Forelimb muscle (tissue), 1 donor: ENCODE data around the gene HARS1. TPM values are rescaled to one million over a fixed set of nuclear protein-coding genes. Genes with fewer than 3 reads are reported as not detected.
A peak's percentile ranks its signal among the peaks of the same experiment; 100 is the strongest.
"Not testable (repeated sequence)": the region's sequence is repeated elsewhere in the genome, so short reads cannot be mapped to it uniquely, and the experiment has no call there.

Source experiments
- DNase-seq: peaks from one replicate; pipeline ENCODE4 v3.0.0-alpha.2; 2013; ENCODE audit warnings: low read depth
- polyA plus RNA-seq: library from polyadenylated mRNA; unstranded; fragments of 120-200 nt; gene quantifications from one replicate; pipeline ENCODE4 v1.2.1, GENCODE V29; 2013; ENCODE audit not compliant: insufficient read length

Gene HARS1, protein sequence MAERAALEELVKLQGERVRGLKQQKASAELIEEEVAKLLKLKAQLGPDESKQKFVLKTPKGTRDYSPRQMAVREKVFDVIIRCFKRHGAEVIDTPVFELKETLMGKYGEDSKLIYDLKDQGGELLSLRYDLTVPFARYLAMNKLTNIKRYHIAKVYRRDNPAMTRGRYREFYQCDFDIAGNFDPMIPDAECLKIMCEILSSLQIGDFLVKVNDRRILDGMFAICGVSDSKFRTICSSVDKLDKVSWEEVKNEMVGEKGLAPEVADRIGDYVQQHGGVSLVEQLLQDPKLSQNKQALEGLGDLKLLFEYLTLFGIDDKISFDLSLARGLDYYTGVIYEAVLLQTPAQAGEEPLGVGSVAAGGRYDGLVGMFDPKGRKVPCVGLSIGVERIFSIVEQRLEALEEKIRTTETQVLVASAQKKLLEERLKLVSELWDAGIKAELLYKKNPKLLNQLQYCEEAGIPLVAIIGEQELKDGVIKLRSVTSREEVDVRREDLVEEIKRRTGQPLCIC
- polyA plus RNA-seq = 58.2 TPM

DNA sequence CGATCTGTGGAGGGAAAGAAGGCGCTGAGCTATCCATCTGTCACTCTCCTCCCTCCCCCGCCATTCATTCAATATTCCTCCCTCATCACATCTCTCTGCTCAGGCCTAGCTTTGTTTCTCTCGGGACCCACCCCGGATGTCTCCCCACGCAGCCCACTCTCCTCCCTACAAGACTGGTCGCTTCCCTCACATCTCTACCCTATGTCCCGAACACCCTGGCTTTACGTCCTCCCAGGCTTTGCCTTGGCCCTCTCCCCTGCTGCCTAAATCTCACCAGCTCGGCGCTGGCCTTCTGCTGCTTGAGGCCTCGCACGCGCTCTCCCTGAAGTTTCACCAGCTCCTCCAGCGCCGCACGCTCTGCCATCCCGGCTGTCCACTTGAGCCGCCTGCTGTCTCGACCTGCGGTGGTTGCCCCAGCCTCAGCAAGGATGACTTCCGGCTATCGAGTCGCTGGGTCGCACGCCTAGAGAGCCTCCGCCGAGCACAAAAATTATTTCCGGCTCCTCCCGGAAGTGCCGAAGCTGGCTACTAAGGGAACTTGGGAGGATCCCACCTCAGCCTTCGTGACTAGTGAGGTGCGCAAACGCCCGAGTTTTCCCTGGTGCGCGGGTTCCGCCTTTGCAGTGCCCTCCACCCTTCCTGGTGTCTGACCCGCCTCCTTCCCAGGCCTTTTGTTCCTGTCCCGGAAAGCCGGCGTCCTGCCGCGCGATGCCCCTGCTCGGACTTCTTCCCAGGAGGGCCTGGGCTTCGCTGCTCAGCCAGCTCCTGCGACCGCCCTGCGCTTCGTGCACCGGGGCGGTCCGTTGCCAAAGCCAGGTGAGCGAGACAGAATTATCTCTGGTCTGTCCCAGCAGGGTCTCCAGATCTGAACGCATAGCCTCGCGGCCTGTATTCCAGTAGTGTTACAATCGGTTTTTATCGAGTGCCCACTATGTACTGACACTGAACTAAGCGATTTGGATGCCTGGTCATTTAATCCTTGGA is at the start of gene HARS1, which contains the start of gene HARS2:
HARS1 (minus strand) TSS at position 430 of the 984 bp plus-strand sequence; CDS start at position 364, 66 bp downstream.
HARS2 (plus strand) TSS at position 515 of the 984 bp plus-strand sequence; CDS start at position 709, 194 bp downstream.
- peak; percentile 72 for DNase-seq

DNA sequence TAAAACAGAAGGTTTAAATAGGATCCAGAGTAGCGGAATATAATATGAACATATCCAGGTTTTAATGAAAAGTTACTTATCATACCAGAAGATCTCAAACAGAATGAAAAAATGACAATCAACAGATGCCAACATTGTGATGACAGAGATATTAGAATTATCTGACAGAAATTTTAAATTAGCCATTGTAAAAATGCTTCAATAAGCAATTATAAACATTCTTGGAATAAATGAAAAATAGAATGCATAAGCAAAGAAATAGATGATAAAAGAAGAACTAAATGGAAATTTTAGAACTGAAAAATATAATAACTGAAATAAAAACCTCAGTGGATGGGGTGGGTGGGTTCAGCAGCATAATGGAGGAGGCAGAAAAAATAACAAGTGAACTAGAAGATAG is 46.3 kb upstream of the HARS1 start:
- no peak for DNase-seq

DNA sequence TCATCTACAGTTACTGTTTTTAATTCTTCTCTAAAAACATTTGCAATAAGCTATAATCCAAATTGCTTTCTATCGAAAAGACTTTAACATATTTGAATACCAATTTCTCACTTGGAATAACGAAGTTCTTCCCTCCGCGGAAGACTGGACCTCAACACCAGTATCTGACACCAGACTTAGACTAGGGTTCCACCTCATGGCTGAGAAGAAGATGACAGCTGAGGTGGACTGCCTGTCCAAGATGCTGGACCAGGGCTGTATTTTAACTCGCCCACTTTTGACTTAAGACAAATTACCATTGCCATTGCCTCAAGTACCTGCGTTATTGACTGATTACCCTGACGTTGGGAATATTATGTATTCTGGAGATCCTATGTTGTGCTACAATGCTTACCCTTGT is 43.2 kb upstream of the HARS1 start:
- no peak for DNase-seq

DNA sequence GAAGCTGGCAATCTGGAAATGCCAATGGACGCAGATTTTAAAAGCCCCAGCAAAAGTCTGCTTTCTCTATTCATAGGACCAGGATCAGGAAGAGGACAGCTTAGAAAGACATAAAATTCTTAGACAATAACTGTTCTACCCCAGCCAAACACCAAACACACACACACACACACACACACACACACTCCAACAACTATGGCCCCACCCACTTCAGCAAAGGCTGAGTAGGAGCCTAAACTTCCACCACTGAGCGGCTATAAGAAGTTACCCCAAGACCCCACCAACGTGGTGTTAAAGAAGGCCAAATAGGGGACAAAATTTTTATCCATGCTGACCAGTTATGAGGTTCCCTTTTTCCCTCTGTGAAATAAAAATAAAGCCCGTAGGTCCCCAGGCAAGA is 41.9 kb upstream of the HARS1 start:
- no peak for DNase-seq

DNA sequence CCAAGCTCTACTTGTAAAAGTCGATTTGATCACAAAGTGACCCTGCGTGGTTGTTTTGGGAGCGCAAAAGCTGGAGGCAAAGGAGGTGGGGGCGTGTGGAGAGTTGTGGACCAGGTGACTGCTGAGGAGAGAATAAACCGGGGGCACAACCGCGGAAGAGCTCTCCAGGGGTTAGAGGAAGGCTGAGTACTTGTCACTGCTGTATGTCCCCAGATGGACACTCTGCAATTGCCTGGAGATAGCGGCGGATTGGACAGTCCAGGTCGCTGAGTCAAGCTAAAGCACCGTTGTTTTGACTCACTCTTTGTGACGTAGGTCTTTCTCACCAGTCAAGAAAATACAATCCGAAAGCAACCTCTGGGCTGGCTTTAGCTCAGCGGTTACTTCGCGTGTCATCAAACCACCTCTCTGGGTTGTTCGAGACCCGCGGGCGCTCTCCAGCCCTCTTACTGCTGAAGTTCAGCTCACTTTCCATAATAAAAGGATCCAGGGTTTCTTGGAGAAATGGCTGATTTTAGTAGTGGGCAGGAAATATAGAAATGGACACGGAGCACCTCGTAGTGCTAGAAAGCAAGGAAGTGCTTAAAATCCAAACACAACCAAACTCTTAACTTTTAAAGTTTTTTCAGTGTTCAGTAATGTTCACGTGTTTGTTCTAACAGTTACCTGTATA is 34.8 kb upstream of the HARS1 start:
- no peak for DNase-seq

DNA sequence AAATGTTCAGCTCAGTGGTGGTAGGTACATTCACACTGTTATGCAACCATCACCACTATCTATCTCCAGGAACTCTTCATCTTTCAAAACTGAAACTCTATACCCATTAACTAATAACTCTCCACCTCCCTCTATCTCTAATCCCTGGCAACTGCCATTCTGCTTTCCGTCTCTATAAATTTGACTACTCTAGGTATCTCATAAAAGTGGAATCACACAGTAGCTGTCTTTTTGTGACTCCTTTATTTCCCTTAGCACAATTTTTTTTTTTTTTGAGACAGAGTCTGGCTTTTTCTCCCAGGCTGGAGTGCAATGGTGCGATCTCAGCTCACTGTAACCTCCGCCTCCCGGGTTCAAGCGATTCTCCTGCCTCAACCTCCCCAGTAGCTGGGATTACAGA is 30.2 kb upstream of the HARS1 start:
- DNase-seq = not testable (repeated sequence)

DNA sequence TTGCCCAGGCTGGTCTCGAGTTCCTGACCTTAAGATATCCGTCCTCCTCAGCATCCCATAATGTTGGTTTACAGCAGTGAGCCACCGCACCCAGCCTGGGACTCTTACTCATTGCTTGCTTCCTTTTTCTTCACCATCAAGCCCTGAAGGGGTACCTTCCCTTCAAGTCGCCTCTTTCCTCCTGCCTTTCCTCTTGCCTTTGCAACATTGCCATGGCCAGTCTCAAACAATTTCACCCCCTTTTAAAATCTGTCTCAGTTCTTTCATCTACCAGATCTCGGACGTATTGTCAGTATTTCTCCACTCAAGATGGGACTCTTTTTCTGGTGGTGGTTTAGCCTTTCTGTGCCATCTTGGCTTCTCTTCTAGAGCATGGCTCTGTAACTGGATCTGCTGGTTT is 29.6 kb upstream of the HARS1 start:
- not testable (repeated sequence) for DNase-seq

DNA sequence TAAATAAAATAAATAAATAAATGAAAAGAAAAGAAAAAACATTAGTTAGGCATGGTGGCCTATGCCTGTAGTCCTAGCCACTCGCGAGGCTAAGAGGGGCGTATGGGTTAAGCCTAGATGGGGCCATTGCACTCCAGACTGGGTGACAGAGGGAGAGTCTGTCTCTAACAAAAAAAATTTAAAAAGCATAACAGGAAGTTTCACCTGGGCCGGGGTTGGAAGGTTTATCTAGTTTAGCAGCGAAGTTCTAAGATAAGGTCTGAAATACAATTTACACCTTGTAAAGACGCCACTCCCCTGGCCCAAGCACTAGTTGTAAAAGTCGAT is 27.1 kb upstream of the HARS1 start:
- DNase-seq = no peak

DNA sequence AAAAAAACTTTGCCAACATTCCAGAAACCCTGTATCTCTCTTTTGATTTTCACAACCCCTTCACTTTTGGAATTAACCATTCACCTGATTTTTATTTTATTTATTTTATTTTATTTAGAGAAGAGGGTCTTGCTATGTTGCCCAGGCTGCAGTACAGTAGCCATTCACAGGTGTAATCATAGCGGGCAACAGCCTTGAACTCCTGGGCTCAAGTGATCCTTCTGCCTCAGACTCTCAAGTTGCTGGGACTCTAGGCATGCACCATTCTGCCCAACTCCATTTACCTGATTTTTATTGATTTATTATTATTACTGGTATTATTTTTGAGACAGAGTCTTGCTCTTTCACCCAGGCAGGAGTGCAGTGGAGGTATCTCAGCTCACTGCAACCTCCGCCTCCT is 25.1 kb upstream of the HARS1 start:
- DNase-seq = not testable (repeated sequence)

DNA sequence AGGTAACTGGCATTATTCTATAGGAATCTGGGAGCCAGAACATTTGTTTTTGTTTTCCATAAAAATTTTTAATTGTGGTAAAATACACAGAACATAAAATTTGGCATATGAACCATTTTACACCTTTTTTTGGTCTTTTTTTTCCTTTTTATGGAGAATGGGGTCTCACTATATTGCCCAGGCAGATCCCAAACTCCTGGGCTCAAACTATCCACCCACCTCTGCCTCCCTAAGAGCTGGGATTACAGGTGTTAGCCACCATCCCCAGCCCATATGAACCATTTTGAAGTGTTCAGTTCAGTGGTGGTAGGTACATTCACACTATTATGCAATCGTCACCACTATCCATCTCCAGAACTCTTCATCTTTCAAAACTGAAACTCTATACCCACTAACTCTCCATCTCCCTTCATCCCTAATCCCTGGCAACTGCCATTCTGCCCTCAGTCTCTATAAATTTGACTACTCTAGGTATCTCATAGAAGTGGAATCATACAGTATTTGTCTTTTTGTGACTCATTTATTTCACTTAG is 22.5 kb upstream of the HARS1 start:
- DNase-seq = no peak

DNA sequence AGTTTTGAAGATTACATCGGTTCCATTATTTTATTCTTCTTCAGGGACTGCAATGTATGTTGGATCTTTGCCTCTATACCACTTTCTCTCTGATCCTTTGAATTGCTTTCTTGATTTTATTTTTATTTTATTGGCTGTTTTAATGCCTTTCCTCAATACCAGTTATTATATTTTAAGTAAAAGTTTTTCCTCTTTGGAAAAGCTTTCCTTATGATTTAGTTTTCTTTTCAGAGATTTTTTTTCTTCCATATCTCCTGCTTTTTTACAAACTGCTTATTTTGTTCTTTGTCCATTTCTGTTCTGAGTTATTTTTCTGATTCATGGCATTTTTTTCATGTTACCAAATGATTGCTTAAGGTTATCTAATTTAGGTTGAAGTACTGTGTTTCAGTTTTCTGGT is 20.6 kb upstream of the HARS1 start:
- DNase-seq = no peak

DNA sequence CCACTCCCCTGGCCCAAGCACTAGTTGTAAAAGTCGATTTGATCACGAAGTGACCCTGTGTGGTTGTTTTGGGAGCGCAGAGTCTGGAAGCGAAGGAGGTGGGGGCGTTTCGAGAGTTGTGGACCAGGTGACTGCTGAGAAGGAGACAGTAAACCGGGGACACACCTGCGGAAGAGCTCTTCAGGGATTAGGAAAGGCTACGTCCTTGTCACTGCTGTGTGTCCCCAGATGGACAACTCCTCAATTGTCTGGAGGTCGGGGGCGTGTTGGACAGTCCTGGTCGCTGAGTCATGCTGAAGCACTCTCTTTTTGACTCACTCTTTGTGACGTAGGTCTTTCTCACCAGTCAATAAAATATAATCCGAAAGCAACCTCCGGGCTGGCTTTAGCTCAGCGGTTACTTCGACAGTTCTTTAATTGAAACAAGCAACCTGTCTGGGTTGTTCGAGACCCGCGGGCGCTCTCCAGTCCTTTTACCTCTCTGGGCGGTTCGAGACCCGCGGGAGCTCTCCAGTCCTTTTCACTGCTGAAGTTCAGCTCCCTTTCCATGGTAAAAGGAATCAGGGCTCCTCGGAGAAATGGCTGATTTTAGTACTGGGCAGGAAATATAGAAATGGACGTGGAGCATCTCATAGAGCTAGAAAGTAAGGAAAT is 19.9 kb upstream of the HARS1 start:
- DNase-seq = peak; percentile 60

DNA sequence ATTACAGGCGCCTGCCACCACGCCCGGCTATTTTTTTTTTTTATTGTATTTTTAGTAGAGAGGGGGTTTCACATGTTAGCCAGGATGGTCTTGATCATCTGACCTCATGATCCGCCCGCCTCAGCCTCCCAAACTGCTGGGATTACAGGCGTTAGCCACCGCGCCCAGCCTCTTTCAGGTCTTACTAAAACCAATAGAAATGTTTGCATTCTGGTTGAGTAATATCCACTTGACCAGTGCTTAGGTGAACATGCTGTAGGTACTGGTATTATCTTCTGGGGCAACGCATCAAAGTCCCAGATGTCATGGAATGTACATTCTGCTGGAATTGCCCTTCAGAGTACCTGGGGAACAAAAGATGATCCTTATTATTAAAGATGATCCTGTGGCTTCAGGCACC is 17.6 kb upstream of the HARS1 start:
- DNase-seq = not testable (repeated sequence)

DNA sequence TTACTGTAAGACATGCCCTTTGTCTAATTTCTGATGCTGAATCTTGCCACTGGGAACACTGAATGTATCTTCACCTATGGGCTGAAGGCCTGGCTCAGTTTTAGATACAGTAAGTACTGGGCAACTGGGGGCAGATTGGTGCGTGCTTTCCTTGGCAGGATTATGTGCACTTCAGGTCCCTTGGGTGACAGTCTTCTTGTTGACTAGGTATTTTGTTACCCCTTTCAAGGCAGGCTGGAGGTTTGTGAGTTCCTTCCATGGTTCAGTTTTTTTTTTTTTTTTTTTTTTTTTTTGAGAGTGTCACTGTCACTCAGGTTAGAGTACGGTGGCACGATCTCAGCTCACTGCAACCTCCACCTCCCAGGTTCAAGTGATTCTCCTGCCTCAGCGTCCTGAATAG is 16.6 kb upstream of the HARS1 start:
- no peak for DNase-seq

DNA sequence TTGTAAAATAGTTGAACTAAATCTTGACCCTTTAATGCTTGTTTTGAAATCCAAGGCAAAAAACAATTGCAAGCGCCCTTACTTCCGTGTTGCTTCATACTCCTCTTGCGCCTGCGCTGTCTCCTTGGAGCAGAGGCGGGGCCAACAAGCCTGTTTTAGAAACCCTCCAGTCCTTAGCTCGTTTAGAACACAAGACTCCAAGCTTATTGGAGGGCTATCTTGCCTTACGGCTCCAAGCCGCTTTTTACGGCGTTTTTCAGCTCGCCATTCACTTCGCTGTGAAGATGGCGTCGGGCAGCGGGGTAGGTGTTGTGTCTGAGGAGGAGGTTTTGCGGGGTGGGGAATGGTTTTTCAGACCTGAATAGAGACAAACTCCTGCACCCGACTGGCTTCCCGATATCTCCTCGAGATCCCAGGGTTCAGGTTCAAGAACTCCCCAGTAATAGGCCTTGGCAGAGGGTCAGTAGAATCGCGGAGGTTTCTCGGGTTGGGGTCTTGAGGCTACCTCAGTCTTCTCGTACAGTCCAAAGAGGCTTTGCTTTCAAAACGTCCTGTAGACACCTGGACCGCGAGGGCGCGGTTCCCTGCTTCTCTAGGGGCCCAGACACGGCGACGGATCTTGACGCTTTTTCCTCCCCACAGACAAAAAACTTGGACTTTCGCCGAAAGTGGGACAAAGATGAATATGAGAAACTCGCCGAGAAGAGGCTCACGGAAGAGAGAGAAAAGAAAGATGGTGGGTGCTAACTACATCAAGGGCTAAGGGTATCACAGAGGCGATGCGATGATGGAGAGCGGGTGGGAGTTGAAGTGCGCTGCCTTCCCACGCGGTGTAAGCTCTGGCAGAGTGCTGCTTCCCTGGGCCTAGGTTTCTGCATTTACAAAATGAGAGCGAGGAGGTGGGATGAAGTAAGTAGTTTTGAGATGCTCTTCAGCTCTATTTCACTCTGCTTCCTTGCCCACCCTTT is 9.3 kb upstream of the HARS1 start, which contains the start of gene ZMAT2:
ZMAT2 (plus strand) TSS at position 271 of the 968 bp plus-strand sequence; CDS start at position 285, 14 bp downstream.
- DNase-seq = peak; percentile 97

DNA sequence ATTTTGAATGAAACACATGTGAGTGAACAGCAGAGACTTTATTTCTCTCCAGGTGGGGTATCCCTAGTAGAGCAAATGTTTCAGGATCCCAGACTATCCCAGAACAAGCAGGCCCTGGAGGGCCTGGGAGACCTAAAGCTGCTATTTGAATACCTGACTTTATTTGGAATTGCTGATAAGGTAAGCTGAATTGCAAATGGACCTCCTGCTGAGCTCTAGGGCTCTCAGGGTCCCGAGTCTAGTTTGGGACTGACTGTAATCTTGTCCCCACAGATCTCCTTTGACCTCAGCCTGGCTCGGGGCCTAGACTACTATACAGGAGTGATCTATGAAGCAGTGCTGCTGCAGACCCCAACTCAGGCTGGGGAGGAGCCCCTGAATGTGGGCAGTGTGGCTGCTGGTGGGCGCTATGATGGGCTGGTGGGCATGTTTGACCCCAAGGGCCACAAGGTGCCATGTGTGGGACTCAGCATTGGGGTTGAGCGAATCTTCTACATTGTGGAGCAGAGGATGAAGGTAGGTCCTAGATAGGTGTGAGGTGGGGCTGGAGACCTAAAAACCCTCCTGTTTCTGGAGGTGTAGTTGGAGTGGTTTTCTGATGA is 5.8 kb upstream of the HARS1 start:
- DNase-seq = no peak

DNA sequence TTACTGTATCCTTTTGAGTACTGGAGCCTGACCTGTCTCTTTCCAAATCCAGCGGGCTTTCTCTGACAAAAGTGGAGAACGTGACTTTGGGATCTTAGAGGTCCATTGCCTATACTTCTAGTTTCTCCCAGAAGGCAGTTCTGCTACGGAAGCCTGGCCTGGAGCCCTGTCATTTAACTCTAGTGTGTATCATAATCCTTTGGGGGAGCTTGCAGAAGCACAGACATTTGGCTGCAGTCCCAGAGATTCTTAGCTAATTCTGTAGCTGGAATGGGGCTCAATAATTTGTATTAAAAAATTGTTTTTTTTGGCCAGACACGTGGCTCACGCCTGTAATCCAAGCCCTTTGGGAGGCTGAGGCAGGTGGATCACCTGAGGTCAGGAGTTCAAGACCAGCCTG is 3.1 kb upstream of the HARS1 start:
- no peak for DNase-seq

DNA sequence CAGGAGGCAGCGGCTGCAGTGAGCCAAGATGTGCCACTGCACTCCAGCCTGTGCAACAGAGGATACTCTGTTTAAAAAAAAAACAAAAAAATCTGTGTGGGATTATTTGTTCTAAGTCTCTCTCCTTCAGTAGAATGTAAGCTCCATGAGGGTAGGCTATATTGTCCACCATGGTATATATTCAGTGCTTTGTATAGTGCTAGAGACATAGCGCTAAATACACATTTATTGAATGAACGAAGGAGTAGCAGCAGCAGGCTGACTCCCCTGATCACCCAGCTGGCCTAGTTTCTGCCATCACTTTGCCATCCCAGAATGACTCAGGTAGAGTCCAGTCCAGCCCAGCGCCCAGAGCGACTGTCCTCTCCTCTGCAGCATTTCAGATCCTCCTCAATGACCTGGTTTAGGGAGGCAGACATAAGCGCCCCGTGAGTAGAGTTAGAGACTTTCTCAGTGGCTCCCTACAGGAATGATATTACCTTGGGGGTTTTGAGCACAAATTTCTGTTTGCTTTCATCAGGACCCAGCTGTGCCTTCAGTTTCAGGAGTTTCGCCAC is 716 bp downstream of the HARS1 start:
- no peak for DNase-seq

DNA sequence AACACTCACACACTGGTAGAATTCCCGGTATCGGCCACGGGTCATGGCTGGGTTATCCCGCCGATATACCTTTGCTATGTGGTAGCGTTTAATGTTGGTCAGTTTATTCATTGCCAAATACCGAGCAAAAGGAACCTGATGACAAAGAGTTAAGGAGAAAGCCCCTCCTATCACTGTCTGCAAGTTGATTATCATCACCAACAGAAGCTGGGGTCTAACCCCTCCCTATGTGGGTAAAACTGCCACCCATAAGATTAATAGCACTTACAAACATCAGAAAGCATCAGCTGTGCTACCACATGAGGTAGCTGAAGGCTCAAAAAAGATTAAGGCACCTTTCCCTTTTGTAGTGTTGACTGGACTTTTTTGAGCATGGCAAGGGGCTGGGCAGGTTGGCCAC is 12.2 kb downstream of the HARS1 start:
- DNase-seq = no peak
